ENCODE data around the gene PAX4.

PAX4 gene

DNA sequence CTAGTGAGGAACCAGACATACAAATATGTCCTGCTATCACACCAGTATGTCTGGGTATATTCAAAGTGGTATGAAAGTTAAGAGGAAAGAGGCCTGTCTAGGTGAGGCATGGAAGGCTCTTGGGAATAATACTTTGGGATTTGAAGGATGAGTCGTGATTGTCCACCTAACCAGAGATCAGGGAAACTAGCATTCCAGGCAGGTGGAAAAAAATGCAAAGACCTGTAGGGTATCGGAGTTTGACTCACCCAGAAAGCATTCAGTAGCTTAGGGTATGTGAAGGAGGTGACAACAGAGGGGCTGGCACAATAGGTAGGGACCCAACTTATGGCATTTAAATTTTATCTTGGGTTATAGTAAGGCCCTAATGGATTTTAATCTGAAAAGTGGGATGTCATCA, 31.6 kb downstream of the PAX4 start:
- no peak for ATAC-seq
- TF ChIP-seq PPARA (CRISPR knock-in tag; IDR thresholded peaks at IDR 0.05; ENCODE audit: borderline replicate concordance) (no peak), ZNF70 (CRISPR knock-in tag; IDR thresholded peaks at IDR 0.05) (no peak), ZNF8 (CRISPR knock-in tag; IDR thresholded peaks at IDR 0.05) (no peak), ZC3H10 (CRISPR knock-in tag; IDR thresholded peaks at IDR 0.05) (no peak), CSDC2 (CRISPR knock-in tag; IDR thresholded peaks at IDR 0.05) (no peak), GLIS3 (CRISPR knock-in tag; IDR thresholded peaks at IDR 0.05) (no peak), SNAI2 (CRISPR knock-in tag; IDR thresholded peaks at IDR 0.05) (no peak), TCF4 (CRISPR knock-in tag; IDR thresholded peaks at IDR 0.05; ENCODE audit: borderline replicate concordance) (no peak), ARNTL (CRISPR knock-in tag; IDR thresholded peaks at IDR 0.05; ENCODE audit: borderline replicate concordance, low read depth) (no peak), ISL1 (CRISPR knock-in tag; IDR thresholded peaks at IDR 0.05) (no peak), ZFP30 (CRISPR knock-in tag; IDR thresholded peaks at IDR 0.05) (no peak), RARB (CRISPR knock-in tag; IDR thresholded peaks at IDR 0.05) (no peak)
- TF ChIP-seq, protein P1, sequence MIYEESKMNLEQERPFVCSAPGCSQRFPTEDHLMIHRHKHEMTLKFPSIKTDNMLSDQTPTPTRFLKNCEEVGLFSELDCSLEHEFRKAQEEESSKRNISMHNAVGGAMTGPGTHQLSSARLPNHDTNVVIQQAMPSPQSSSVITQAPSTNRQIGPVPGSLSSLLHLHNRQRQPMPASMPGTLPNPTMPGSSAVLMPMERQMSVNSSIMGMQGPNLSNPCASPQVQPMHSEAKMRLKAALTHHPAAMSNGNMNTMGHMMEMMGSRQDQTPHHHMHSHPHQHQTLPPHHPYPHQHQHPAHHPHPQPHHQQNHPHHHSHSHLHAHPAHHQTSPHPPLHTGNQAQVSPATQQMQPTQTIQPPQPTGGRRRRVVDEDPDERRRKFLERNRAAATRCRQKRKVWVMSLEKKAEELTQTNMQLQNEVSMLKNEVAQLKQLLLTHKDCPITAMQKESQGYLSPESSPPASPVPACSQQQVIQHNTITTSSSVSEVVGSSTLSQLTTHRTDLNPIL (CRISPR knock-in tag; IDR thresholded peaks at IDR 0.05; ENCODE audit: low read depth) = no peak
- TF ChIP-seq, protein P2, sequence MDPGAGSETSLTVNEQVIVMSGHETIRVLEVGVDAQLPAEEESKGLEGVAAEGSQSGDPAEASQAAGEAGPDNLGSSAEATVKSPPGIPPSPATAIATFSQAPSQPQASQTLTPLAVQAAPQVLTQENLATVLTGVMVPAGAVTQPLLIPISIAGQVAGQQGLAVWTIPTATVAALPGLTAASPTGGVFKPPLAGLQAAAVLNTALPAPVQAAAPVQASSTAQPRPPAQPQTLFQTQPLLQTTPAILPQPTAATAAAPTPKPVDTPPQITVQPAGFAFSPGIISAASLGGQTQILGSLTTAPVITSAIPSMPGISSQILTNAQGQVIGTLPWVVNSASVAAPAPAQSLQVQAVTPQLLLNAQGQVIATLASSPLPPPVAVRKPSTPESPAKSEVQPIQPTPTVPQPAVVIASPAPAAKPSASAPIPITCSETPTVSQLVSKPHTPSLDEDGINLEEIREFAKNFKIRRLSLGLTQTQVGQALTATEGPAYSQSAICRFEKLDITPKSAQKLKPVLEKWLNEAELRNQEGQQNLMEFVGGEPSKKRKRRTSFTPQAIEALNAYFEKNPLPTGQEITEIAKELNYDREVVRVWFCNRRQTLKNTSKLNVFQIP (CRISPR knock-in tag; IDR thresholded peaks at IDR 0.05; ENCODE audit: borderline replicate concordance, low read depth) = no peak
- TF ChIP-seq, protein P3, sequence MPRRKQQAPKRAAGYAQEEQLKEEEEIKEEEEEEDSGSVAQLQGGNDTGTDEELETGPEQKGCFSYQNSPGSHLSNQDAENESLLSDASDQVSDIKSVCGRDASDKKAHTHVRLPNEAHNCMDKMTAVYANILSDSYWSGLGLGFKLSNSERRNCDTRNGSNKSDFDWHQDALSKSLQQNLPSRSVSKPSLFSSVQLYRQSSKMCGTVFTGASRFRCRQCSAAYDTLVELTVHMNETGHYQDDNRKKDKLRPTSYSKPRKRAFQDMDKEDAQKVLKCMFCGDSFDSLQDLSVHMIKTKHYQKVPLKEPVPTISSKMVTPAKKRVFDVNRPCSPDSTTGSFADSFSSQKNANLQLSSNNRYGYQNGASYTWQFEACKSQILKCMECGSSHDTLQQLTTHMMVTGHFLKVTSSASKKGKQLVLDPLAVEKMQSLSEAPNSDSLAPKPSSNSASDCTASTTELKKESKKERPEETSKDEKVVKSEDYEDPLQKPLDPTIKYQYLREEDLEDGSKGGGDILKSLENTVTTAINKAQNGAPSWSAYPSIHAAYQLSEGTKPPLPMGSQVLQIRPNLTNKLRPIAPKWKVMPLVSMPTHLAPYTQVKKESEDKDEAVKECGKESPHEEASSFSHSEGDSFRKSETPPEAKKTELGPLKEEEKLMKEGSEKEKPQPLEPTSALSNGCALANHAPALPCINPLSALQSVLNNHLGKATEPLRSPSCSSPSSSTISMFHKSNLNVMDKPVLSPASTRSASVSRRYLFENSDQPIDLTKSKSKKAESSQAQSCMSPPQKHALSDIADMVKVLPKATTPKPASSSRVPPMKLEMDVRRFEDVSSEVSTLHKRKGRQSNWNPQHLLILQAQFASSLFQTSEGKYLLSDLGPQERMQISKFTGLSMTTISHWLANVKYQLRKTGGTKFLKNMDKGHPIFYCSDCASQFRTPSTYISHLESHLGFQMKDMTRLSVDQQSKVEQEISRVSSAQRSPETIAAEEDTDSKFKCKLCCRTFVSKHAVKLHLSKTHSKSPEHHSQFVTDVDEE (CRISPR knock-in tag; IDR thresholded peaks at IDR 0.05) = no peak
- TF ChIP-seq, protein P4, sequence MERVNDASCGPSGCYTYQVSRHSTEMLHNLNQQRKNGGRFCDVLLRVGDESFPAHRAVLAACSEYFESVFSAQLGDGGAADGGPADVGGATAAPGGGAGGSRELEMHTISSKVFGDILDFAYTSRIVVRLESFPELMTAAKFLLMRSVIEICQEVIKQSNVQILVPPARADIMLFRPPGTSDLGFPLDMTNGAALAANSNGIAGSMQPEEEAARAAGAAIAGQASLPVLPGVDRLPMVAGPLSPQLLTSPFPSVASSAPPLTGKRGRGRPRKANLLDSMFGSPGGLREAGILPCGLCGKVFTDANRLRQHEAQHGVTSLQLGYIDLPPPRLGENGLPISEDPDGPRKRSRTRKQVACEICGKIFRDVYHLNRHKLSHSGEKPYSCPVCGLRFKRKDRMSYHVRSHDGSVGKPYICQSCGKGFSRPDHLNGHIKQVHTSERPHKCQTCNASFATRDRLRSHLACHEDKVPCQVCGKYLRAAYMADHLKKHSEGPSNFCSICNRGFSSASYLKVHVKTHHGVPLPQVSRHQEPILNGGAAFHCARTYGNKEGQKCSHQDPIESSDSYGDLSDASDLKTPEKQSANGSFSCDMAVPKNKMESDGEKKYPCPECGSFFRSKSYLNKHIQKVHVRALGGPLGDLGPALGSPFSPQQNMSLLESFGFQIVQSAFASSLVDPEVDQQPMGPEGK (CRISPR knock-in tag; IDR thresholded peaks at IDR 0.05; ENCODE audit: borderline replicate concordance) = no peak

DNA sequence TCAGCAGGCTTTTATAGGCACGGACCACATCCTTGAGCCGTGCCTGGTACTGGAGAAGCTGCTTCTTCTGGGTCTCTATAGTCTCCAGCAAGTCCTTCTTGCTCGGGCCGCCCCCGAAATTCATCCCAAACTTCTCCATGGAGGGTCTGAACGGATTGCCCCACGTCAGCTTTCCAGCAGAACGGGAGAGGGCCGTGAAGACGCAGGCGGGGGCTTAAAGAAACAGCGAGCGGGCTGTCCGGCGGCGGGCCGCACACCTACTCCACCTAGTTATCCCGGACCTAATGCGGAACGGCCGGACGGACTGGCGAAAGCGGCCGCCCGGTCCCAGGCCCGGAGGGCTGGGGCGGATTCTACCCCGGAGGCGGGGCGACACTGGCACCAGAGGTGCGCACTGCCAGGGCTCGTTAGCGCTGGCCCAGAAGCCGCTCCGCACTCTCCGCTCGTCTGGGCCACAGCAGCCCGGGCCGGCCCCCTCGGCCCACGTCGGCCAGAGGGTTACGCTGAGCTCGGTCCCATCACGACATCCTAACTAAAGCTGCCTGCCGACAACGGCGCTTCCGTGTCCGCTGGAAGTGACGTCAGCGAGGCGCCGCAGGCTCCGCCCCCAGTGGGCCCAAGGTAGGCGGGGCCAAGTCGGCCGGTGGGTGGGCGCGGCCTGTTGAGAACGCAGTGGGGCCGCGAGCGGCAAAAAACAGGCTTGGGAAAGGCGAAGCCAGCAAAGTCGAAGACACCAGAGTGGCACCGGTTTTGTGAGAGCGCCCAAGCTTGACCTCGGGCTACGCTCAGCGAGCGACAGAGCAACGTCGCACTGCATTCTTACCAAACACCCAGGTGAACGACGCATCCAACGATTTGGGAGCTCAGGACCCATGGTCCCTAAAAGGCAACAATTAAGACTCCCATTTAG, 32.6 kb downstream of the PAX4 start, which contains the start of gene GCC1:
Gene GCC1, minus strand, starts transcription at position 553 of the 910 bp plus-strand sequence. Its CDS starts 414 bp downstream, at position 139.
- TF ChIP-seq RARB (CRISPR knock-in tag; IDR thresholded peaks at IDR 0.05) (no peak), GLIS3 (CRISPR knock-in tag; IDR thresholded peaks at IDR 0.05) (peak; percentile 70), SNAI2 (CRISPR knock-in tag; IDR thresholded peaks at IDR 0.05) (no peak), ZFP3 (CRISPR knock-in tag; IDR thresholded peaks at IDR 0.05) (0 out of 2 replicates have a peak, but pooled peaks have one; percentile 48), ZNF565 (CRISPR knock-in tag; conservative IDR thresholded peaks at IDR 0.05; ENCODE audit: low read depth) (no peak)
- TF ChIP-seq, protein P3 (CRISPR knock-in tag; IDR thresholded peaks at IDR 0.05) = peak; percentile 39; the same call in 1 of the 2 replicates
- TF ChIP-seq, protein P5, sequence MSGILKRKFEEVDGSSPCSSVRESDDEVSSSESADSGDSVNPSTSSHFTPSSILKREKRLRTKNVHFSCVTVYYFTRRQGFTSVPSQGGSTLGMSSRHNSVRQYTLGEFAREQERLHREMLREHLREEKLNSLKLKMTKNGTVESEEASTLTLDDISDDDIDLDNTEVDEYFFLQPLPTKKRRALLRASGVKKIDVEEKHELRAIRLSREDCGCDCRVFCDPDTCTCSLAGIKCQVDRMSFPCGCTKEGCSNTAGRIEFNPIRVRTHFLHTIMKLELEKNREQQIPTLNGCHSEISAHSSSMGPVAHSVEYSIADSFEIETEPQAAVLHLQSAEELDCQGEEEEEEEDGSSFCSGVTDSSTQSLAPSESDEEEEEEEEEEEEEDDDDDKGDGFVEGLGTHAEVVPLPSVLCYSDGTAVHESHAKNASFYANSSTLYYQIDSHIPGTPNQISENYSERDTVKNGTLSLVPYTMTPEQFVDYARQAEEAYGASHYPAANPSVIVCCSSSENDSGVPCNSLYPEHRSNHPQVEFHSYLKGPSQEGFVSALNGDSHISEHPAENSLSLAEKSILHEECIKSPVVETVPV (CRISPR knock-in tag; IDR thresholded peaks at IDR 0.05) = no peak
- peak; percentile 81 for ATAC-seq
